NB4 (cell line): ENCODE results near the gene TCTN1.

Experiments
- DNase-seq: peaks from one replicate; pipeline ENCODE4 v3.0.0; 2010; ENCODE audit warnings: low read depth
- H3K4me3 ChIP-seq: one replicate; pipeline ENCODE4 v1.5.1; 2011; ENCODE audit warnings: mild to moderate bottlenecking, low read depth, low read length, moderate library complexity
- CTCF ChIP-seq: IDR thresholded peaks from one replicate; pipeline ENCODE4 v1.5.1; 2012; ENCODE audit warnings: low read depth, low read length
- MAX ChIP-seq: IDR thresholded peaks from 2 replicates; pipeline ENCODE4 v1.6.1; 2011; ENCODE audit warnings: low read depth, low read length
- MYC ChIP-seq: IDR thresholded peaks from 2 replicates; pipeline ENCODE4 v1.6.1; 2011; ENCODE audit warnings: low read depth, low read length
- POLR2A ChIP-seq: IDR thresholded peaks from 2 replicates; pipeline ENCODE4 v1.6.1; 2011; ENCODE audit warnings: mild to moderate bottlenecking; ENCODE audit not compliant: insufficient read length; ENCODE audit errors: extremely low read depth

The TCTN1 gene

GRCh38 chr12:110670161-110670701 lies 56.3 kb downstream of the TCTN1 start:
- no peak for DNase-seq
- no peak for TF ChIP-seq CTCF
- no peak for TF ChIP-seq MYC
- TF ChIP-seq POLR2A, result no peak
- TF ChIP-seq MAX, result no peak
- H3K4me3 ChIP-seq, result no peak overlapping the region

GRCh38 chr12:110676171-110676570 lies 62.2 kb downstream of the TCTN1 start:
- DNase-seq, result no peak
- H3K4me3 ChIP-seq, result no peak overlapping the region
- no peak for TF ChIP-seq CTCF

GRCh38 chr12:110677206-110677911 lies 63.4 kb downstream of the TCTN1 start:
- TF ChIP-seq MYC (peak; percentile 44; the same call in 1 of the 2 replicates), POLR2A (no peak), MAX (peak; percentile 76; the same call in 1 of the 2 replicates), CTCF (no peak)
- peak; percentile 96 for DNase-seq
- no peak overlapping the region for H3K4me3 ChIP-seq

- TF ChIP-seq CTCF (no peak), MYC (no peak), POLR2A (no peak), MAX (no peak)
- no peak for DNase-seq
- H3K4me3 ChIP-seq, result no peak overlapping the region
Measured at GRCh38 chr12:110677982-110678381, 64.1 kb downstream of the TCTN1 start.

GRCh38 chr12:110679201-110679600 lies 65.3 kb downstream of the TCTN1 start:
- H3K4me3 ChIP-seq, result no peak overlapping the region
- DNase-seq, result no peak
- TF ChIP-seq MAX, result no peak
- no peak for TF ChIP-seq POLR2A
- no peak for TF ChIP-seq CTCF
- no peak for TF ChIP-seq MYC

GRCh38 chr12:110680032-110680431 lies 66.1 kb downstream of the TCTN1 start:
- no peak overlapping the region for H3K4me3 ChIP-seq
- DNase-seq, result no peak
- TF ChIP-seq CTCF, result no peak
- TF ChIP-seq MAX, result no peak
- TF ChIP-seq MYC, result no peak
- TF ChIP-seq POLR2A, result no peak
